Testis (tissue), 2 donors: ENCODE measurements around the gene DIO3.

ENCODE experiments used
- CTCF ChIP-seq, 3 experiments: fragments of 450-650 bp in 2 of 3; fragments of 200-600 bp in 1 of 3; sonication (generic) in 1 of 3; IDR thresholded peaks; one replicate each; pipeline ENCODE4 v1.5.1; 2016 to 2019; ENCODE audit warnings: antibody characterized with exemption in 3 of 3, mild to moderate bottlenecking in 2 of 3, moderate library complexity in 1 of 3
- POLR2A ChIP-seq: fragments of 450-650 bp; IDR thresholded peaks from one replicate; pipeline ENCODE4 v1.6.1; 2017; ENCODE audit warnings: antibody characterized with exemption, mild to moderate bottlenecking, moderate library complexity

- TF ChIP-seq CTCF (IDR thresholded peaks at IDR 0.05) (no peak), POLR2A (no peak)
These were observed 699 bp downstream of the DIO3 start for GRCh38 chr14:101561897-101562490.
